LNCaP clone FGC (cell line): ENCODE data around the gene RAB39A.

Experiments used
- DNase-seq: peaks from one replicate; pipeline ENCODE4 v3.0.0-alpha.2; 2011; ENCODE audit warnings: low read depth
- H3K4me3 ChIP-seq: 2 replicates; pipeline ENCODE4 v1.5.1; 2011; ENCODE audit warnings: mild to moderate bottlenecking, low read depth, low read length, control low read depth
- TF ChIP-seq, protein P1 (sequence below): IDR thresholded peaks from 2 replicates; pipeline ENCODE4 v1.5.1; 2012; ENCODE audit warnings: mild to moderate bottlenecking; ENCODE audit not compliant: control insufficient read depth, insufficient read depth; ENCODE audit errors: extremely low read depth

Gene RAB39A

DNA sequence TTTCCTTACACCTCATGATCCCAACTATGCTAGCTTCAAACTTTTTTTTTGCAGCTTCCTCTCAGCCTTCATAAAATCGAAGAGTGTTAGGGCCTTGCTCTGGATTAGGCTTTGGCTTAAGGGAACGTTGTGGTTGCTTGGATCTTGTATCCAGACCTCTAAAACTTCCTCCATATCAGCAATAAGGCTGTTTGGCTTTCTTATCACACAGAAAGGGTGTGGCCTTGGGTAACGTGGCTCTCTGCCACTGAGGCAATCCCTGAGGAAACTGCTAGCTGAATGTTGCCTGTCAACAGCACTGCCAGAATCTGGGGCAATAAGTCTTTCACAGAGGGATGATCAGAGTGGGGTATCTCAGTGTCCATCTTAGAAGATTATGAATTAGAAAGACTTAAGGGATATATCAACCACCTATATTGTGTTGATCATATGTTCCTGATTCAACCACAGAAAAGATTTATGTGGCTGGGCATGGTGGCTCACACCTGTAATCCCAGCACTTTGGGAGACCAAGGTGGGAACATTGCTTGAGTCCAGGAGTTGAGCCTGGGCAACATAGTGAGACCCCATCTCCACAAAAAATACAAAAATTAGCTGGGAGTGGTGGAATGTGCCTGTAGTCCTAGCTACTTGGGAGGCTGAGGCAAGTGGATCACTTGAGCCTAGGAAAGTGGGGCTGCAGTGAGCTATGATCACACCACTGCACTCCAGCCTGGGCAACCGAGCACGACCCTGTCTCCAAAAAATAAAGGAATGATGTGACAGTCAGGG, 67.9 kb downstream of the RAB39A start:
- H3K4me3 ChIP-seq = no peak overlapping the region
- DNase-seq = no peak
- TF ChIP-seq, protein P1, sequence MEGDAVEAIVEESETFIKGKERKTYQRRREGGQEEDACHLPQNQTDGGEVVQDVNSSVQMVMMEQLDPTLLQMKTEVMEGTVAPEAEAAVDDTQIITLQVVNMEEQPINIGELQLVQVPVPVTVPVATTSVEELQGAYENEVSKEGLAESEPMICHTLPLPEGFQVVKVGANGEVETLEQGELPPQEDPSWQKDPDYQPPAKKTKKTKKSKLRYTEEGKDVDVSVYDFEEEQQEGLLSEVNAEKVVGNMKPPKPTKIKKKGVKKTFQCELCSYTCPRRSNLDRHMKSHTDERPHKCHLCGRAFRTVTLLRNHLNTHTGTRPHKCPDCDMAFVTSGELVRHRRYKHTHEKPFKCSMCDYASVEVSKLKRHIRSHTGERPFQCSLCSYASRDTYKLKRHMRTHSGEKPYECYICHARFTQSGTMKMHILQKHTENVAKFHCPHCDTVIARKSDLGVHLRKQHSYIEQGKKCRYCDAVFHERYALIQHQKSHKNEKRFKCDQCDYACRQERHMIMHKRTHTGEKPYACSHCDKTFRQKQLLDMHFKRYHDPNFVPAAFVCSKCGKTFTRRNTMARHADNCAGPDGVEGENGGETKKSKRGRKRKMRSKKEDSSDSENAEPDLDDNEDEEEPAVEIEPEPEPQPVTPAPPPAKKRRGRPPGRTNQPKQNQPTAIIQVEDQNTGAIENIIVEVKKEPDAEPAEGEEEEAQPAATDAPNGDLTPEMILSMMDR = no peak

GRCh38 chr11:107998761-107999160, 70.5 kb downstream of the RAB39A start:
- no peak overlapping the region for H3K4me3 ChIP-seq
- no peak for DNase-seq
- TF ChIP-seq, protein P1 = no peak

- H3K4me3 ChIP-seq = no peak overlapping the region
- TF ChIP-seq, protein P1 = peak; percentile 56
- no peak for DNase-seq
Observed at GRCh38 chr11:107999759-108000455, 71.7 kb downstream of the RAB39A start.

- TF ChIP-seq, protein P1 = no peak
- H3K4me3 ChIP-seq = no peak overlapping the region
- DNase-seq = no peak
Observed at GRCh38 chr11:108002476-108002875, 74.2 kb downstream of the RAB39A start.

DNA sequence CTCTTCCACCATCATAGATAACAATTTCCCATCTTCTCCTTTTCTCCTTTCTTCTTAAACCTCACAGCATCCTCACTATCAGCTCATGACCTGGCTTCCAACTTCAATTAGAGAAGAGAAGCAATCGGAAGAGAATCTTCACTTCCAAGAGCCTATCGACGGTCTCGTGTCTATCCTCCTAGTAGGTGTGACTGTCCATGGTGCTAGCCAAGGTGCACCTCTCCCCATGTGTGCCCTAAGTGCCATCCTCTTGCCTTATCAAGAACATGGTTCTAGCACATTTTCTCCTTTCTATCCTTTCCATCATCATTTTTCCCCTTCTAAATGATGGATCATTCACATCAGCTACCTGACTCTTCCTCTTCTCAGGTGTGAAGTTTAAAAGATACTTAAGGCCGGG, 75.4 kb downstream of the RAB39A start:
- DNase-seq = no peak
- TF ChIP-seq, protein P1 = no peak
- H3K4me3 ChIP-seq = no peak overlapping the region

- TF ChIP-seq, protein P1 = no peak
- no peak overlapping the region for H3K4me3 ChIP-seq
Observed at GRCh38 chr11:108007819-108008218, 79.6 kb downstream of the RAB39A start.

More at GRCh38 chr11:108007819-108008218, 79.6 kb downstream of the RAB39A start:
- DNase-seq = no peak
